OCI-LY7 (cell line): ENCODE measurements around the gene RAB11FIP5. TPM values are rescaled to one million over a fixed set of nuclear protein-coding genes. Genes with fewer than 3 reads are reported as not detected.

Source experiments
- BruUV-seq: library from RNA; stranded (reverse); fragments of 400-500 nt; replicated peaks from 2 replicates; lab custom pipeline; 2021; lab: Mats Ljungman, UMichigan
- CTCF ChIA-PET: fragments of 300-600 bp; sonication (Branson Sonifier 250); formaldehyde crosslinking; loops from one replicate; lab custom pipeline; 2022; ENCODE audit warnings: antibody characterized with exemption; ENCODE audit not compliant: unreplicated experiment; lab: Charles Lee
- POLR2A ChIA-PET: fragments of 300-600 bp; sonication (Branson Sonifier 250); formaldehyde crosslinking; loops from one replicate; lab custom pipeline; 2022; ENCODE audit warnings: antibody characterized with exemption; lab: Charles Lee
- DNase-seq: peaks from one replicate; pipeline ENCODE4 v3.0.0-alpha.2; 2015; ENCODE audit warnings: low spot score
- H2AFZ ChIP-seq: fragments of 200-600 bp; sonication (generic), shearing (Covaris generic); 2 replicates; pipeline ENCODE4 v1.6.1; 2014; ENCODE audit warnings: mild to moderate bottlenecking, antibody characterized with exemption, low read length, moderate library complexity
- H3K27ac ChIP-seq: fragments of 200-600 bp; sonication (generic); 2 replicates; pipeline ENCODE4 v1.5.1; 2014; ENCODE audit warnings: mixed run types, low read depth, mild to moderate bottlenecking, moderate library complexity, low read length, inconsistent platforms; ENCODE audit not compliant: poor library complexity, severe bottlenecking
- H3K36me3 ChIP-seq: fragments of 200-600 bp; sonication (generic); 2 replicates; pipeline ENCODE4 v1.6.1; 2014; ENCODE audit warnings: mild to moderate bottlenecking, antibody characterized with exemption, low read length, moderate library complexity, mixed read lengths; ENCODE audit not compliant: insufficient read depth
- H3K4me1 ChIP-seq: fragments of 200-600 bp; sonication (generic); 2 replicates; pipeline ENCODE4 v1.5.1; 2014; ENCODE audit warnings: mild to moderate bottlenecking, low read length; ENCODE audit not compliant: insufficient read depth, poor library complexity, severe bottlenecking
- H3K4me2 ChIP-seq: fragments of 200-600 bp; sonication (generic); 2 replicates; pipeline ENCODE4 v1.6.1; 2014; ENCODE audit warnings: mild to moderate bottlenecking, low read length
- H3K4me3 ChIP-seq: fragments of 200-600 bp; sonication (generic); 2 replicates; pipeline ENCODE4 v1.5.1; 2014; ENCODE audit warnings: mild to moderate bottlenecking, low read depth, low read length; ENCODE audit not compliant: poor library complexity, severe bottlenecking
- H3K79me2 ChIP-seq: fragments of 200-600 bp; sonication (generic); 2 replicates; pipeline ENCODE4 v1.6.1; 2016; ENCODE audit warnings: low read depth, mild to moderate bottlenecking, low read length, moderate library complexity, mixed read lengths; ENCODE audit not compliant: insufficient read depth
- H3K9me2 ChIP-seq: fragments of 200-600 bp; sonication (generic); 2 replicates; pipeline ENCODE4 v1.6.1; 2016; ENCODE audit warnings: mild to moderate bottlenecking, low read length, mixed read lengths; ENCODE audit not compliant: insufficient read depth
- H3K9me3 ChIP-seq: fragments of 200-600 bp; sonication (generic); 2 replicates; pipeline ENCODE4 v1.6.1; 2014; ENCODE audit warnings: mild to moderate bottlenecking, mixed run types, low read length, mixed read lengths
- H4K20me1 ChIP-seq: fragments of 200-600 bp; sonication (generic); 2 replicates; pipeline ENCODE4 v1.6.1; 2014; ENCODE audit warnings: mild to moderate bottlenecking, antibody characterized with exemption, low read length, moderate library complexity, mixed read lengths; ENCODE audit not compliant: insufficient read depth
- CTCF ChIP-seq: fragments of 200-600 bp; sonication (generic); conservative IDR thresholded peaks from 2 replicates; pipeline ENCODE4 v1.5.1; 2014; ENCODE audit warnings: mild to moderate bottlenecking, antibody characterized with exemption, low read length, moderate library complexity, mixed read lengths
- EZH2phosphoT487 ChIP-seq: fragments of 200-600 bp; sonication (generic); IDR thresholded peaks from 2 replicates; pipeline ENCODE4 v1.6.1; 2018; ENCODE audit warnings: low read depth, borderline replicate concordance, mild to moderate bottlenecking, mixed run types, antibody characterized with exemption, low read length, moderate library complexity, mixed read lengths
- intact Hi-C: fragments of 100-400 bp; cut with micrococcal nuclease; formaldehyde crosslinking; loops from one replicate; pipeline ENCODE4 v1.10.0; 2022; ENCODE audit not compliant: unreplicated experiment
- total RNA-seq, 2 experiments: library from RNA; depleted of rRNA in 1 of 2; stranded (reverse); fragments of >200 nt in 1 of 2; shearing (Covaris generic) in 1 of 2; gene quantifications; 2 replicates each; pipeline ENCODE4 v1.2.3, GENCODE V29; 2014 to 2022

Gene RAB11FIP5
- total RNA-seq, 2 experiments from 2014 or later = 0.13 TPM; not detected in 1

GRCh38 chr2:73117441-73117840, 4.7 kb upstream of the RAB11FIP5 start:
- Histone ChIP-seq H2AFZ (no peak overlapping the region), H3K27ac (no peak overlapping the region), H3K9me3 (no peaks in the 10 kb centered on the region), H3K9me2 (no peaks in the 10 kb centered on the region), H3K4me3 (no peak overlapping the region), H3K4me2 (no peak overlapping the region), H3K36me3 (no peaks in the 10 kb centered on the region), H4K20me1 (no peaks in the 10 kb centered on the region), H3K79me2 (no peaks in the 10 kb centered on the region), H3K4me1 (no peaks in the 10 kb centered on the region)
- POLR2A ChIA-PET = no interaction called here
- no peak for DNase-seq
- intact Hi-C loops = no loop called here
- no TSS peak for BruUV-seq
- TF ChIP-seq CTCF = no peak
- TF ChIP-seq EZH2phosphoT487 = no peak
- CTCF ChIA-PET = no interaction called here

- H3K4me1 ChIP-seq = no peaks in the 10 kb centered on the region
- intact Hi-C loops = no loop called here
- no peaks in the 10 kb centered on the region for H3K9me2 ChIP-seq
- H3K4me3 ChIP-seq = no peak overlapping the region
- DNase-seq = no peak
- no peaks in the 10 kb centered on the region for H3K79me2 ChIP-seq
- no peaks in the 10 kb centered on the region for H3K9me3 ChIP-seq
- H2AFZ ChIP-seq = no peak overlapping the region
- ChIA-PET POLR2A (interaction anchor here (1.0 kb wide), 1 partner anchor 16 kb away, joined by 3 read pairs; no protein-coding TSS in a partner anchor), CTCF (no interaction called here)
- H3K4me2 ChIP-seq = no peak overlapping the region
- H3K27ac ChIP-seq = no peak overlapping the region
- no peaks in the 10 kb centered on the region for H3K36me3 ChIP-seq
- TF ChIP-seq CTCF = no peak
- no peak for TF ChIP-seq EZH2phosphoT487
- H4K20me1 ChIP-seq = no peaks in the 10 kb centered on the region
- BruUV-seq = no TSS peak
Observed at GRCh38 chr2:73116182-73116960, 3.6 kb upstream of the RAB11FIP5 start.

GRCh38 chr2:73114273-73114867, 1.6 kb upstream of the RAB11FIP5 start:
- H2AFZ ChIP-seq = no peak overlapping the region
- H3K9me3 ChIP-seq = no peaks in the 10 kb centered on the region
- H3K36me3 ChIP-seq = no peaks in the 10 kb centered on the region
- CTCF ChIA-PET = no interaction called here
- TF ChIP-seq EZH2phosphoT487 (no peak), CTCF (no peak)
- H3K9me2 ChIP-seq = no peaks in the 10 kb centered on the region
- no peak overlapping the region for H3K4me2 ChIP-seq
- intact Hi-C loops = no loop called here
- no peak overlapping the region for H3K4me3 ChIP-seq
- POLR2A ChIA-PET = no interaction called here
- H3K27ac ChIP-seq = no peak overlapping the region
- H3K4me1 ChIP-seq = no peaks in the 10 kb centered on the region
- BruUV-seq = no TSS peak
- no peaks in the 10 kb centered on the region for H4K20me1 ChIP-seq
- H3K79me2 ChIP-seq = no peaks in the 10 kb centered on the region
- no peak for DNase-seq
